ENCODE measurements around the gene TCF7L1.

GRCh38 chr2:85318222-85319074 is 185.3 kb downstream of the TCF7L1 start:
- TF ChIP-seq ESRRG (CRISPR knock-in tag; IDR thresholded peaks at IDR 0.05) (no peak), TCF4 (CRISPR knock-in tag; IDR thresholded peaks at IDR 0.05; ENCODE audit: borderline replicate concordance) (no peak), ZFP3 (CRISPR knock-in tag; IDR thresholded peaks at IDR 0.05) (no peak), PATZ1 (CRISPR knock-in tag; IDR thresholded peaks at IDR 0.05; ENCODE audit: borderline replicate concordance) (no peak), CSRNP3 (CRISPR knock-in tag; IDR thresholded peaks at IDR 0.05) (no peak), ZFP30 (CRISPR knock-in tag; IDR thresholded peaks at IDR 0.05) (no peak), SNAI2 (CRISPR knock-in tag; IDR thresholded peaks at IDR 0.05) (no peak), ISL1 (CRISPR knock-in tag; IDR thresholded peaks at IDR 0.05) (no peak), ZNF8 (CRISPR knock-in tag; IDR thresholded peaks at IDR 0.05) (no peak)

All from SK-N-SH treated with all-trans-retinoic acid at 6 μM for 48 hours (cell line).